Activated CD4-positive, alpha-beta T cell treated with anti-CD3 and anti-CD28 coated beads for 48 hours (primary cell): ENCODE data around the gene TAGLN.

ENCODE experiments used
- DNase-seq: peaks from one replicate; pipeline ENCODE4 v3.0.0-alpha.2; 2020

Gene TAGLN

GRCh38 chr11:117217141-117218084 lies 18.2 kb downstream of the TAGLN start:
- DNase-seq: no peak

- DNase-seq: no peak
Observed at GRCh38 chr11:117218133-117218915, 19.2 kb downstream of the TAGLN start.

- DNase-seq: no peak
Observed at GRCh38 chr11:117219001-117219400, 19.8 kb downstream of the TAGLN start.

- DNase-seq: no peak
Observed at GRCh38 chr11:117219455-117219854, 20.3 kb downstream of the TAGLN start.

GRCh38 chr11:117219995-117220394 lies 20.8 kb downstream of the TAGLN start:
- no peak for DNase-seq

- no peak for DNase-seq
Observed at GRCh38 chr11:117220568-117220967, 21.4 kb downstream of the TAGLN start.

- DNase-seq: no peak
Observed at GRCh38 chr11:117220999-117221774, 22.0 kb downstream of the TAGLN start.

- DNase-seq: no peak
Observed at GRCh38 chr11:117221775-117222517, 22.8 kb downstream of the TAGLN start.

GRCh38 chr11:117222991-117223740 lies 24.0 kb downstream of the TAGLN start:
- DNase-seq: no peak

GRCh38 chr11:117223741-117224689 lies 24.8 kb downstream of the TAGLN start:
- no peak for DNase-seq

GRCh38 chr11:117225553-117226170 lies 26.5 kb downstream of the TAGLN start:
- no peak for DNase-seq

- DNase-seq: peak; percentile 46
Observed at GRCh38 chr11:117226388-117227385, 27.5 kb downstream of the TAGLN start.

GRCh38 chr11:117228091-117228490 lies 28.9 kb downstream of the TAGLN start:
- DNase-seq: no peak

GRCh38 chr11:117229411-117229810 lies 30.2 kb downstream of the TAGLN start:
- no peak for DNase-seq

GRCh38 chr11:117229931-117230285 lies 30.7 kb downstream of the TAGLN start:
- no peak for DNase-seq

GRCh38 chr11:117230286-117230961 lies 31.3 kb downstream of the TAGLN start:
- peak; percentile 72 for DNase-seq

GRCh38 chr11:117230999-117231841 lies 32.0 kb downstream of the TAGLN start:
- DNase-seq: no peak
